GM23338 (cell line): ENCODE data around the gene BEGAIN. TPM values are rescaled to one million over a fixed set of nuclear protein-coding genes. Genes with fewer than 3 reads are reported as not detected.

Experiments
- ATAC-seq: fragments of 200-7000 bp; cut with Tn5 transposase; 3 replicates; pipeline ENCODE4 v1.9.1; 2020
- DNase-seq: peaks from one replicate; pipeline ENCODE4 v3.0.0-alpha.2; 2015; ENCODE audit warnings: low spot score
- H2AFZ ChIP-seq: fragments of 200-600 bp; sonication (generic); 2 replicates; pipeline ENCODE4 v1.8.0; 2016; ENCODE audit warnings: antibody characterized with exemption, mild to moderate bottlenecking, moderate library complexity
- H3F3A ChIP-seq: fragments of 200-600 bp; sonication (generic); replicated peaks from 2 replicates; pipeline ENCODE4 v1.8.0; 2017; ENCODE audit warnings: antibody characterized with exemption, mixed run types, low read depth
- H3K27ac ChIP-seq: fragments of 200-600 bp; sonication (generic); 2 replicates; pipeline ENCODE4 v1.6.1; 2016; ENCODE audit warnings: low read depth
- H3K27me3 ChIP-seq: fragments of 200-600 bp; sonication (generic); 2 replicates; pipeline ENCODE4 v1.8.0; 2016; ENCODE audit warnings: mild to moderate bottlenecking, mixed run types, moderate library complexity; ENCODE audit not compliant: insufficient read depth
- H3K36me3 ChIP-seq: fragments of 200-600 bp; sonication (generic); 2 replicates; pipeline ENCODE4 v1.8.0; 2016; ENCODE audit warnings: mild to moderate bottlenecking; ENCODE audit not compliant: insufficient read depth
- H3K4me1 ChIP-seq: fragments of 200-600 bp; sonication (generic); 2 replicates; pipeline ENCODE4 v1.8.0; 2016; ENCODE audit warnings: mild to moderate bottlenecking, moderate library complexity; ENCODE audit not compliant: insufficient read depth
- H3K4me2 ChIP-seq: fragments of 200-600 bp; sonication (generic); 2 replicates; pipeline ENCODE4 v1.7.1; 2017; ENCODE audit warnings: mixed run types
- H3K4me3 ChIP-seq: fragments of 200-600 bp; sonication (generic); 2 replicates; pipeline ENCODE4 v1.6.1; 2016; ENCODE audit warnings: mixed run types
- H3K79me2 ChIP-seq: fragments of 200-600 bp; sonication (generic); replicated peaks from 2 replicates; pipeline ENCODE4 v1.8.0; 2017; ENCODE audit warnings: mild to moderate bottlenecking; ENCODE audit not compliant: insufficient read depth
- H3K9me2 ChIP-seq: fragments of 200-600 bp; sonication (generic); 2 replicates; pipeline ENCODE4 v1.8.0; 2017; ENCODE audit not compliant: insufficient read depth
- H4K20me1 ChIP-seq: fragments of 200-600 bp; sonication (generic); replicated peaks from 2 replicates; pipeline ENCODE4 v1.8.0; 2017; ENCODE audit warnings: mild to moderate bottlenecking; ENCODE audit not compliant: insufficient read depth
- H3K27ac Mint-ChIP-seq: 2 replicates; pipeline ENCODE4 v1.8.0; 2020; ENCODE audit warnings: inconsistent platforms, mild to moderate bottlenecking, moderate library complexity, mixed read lengths
- H3K27me3 Mint-ChIP-seq: 3 replicates; pipeline ENCODE4 v1.8.0; 2022; ENCODE audit warnings: low read depth, mild to moderate bottlenecking, moderate library complexity, mixed read lengths, inconsistent platforms; ENCODE audit not compliant: insufficient read depth, poor library complexity
- H3K36me3 Mint-ChIP-seq: 3 replicates; pipeline ENCODE4 v1.8.0; 2021; ENCODE audit warnings: low read depth, mild to moderate bottlenecking, inconsistent platforms, moderate library complexity, mixed read lengths
- H3K4me1 Mint-ChIP-seq: 3 replicates; pipeline ENCODE4 v1.8.0; 2020; ENCODE audit warnings: mild to moderate bottlenecking, inconsistent platforms, mixed read lengths
- H3K4me3 Mint-ChIP-seq: 3 replicates; pipeline ENCODE4 v1.8.0; 2021; ENCODE audit warnings: moderate library complexity, mild to moderate bottlenecking, inconsistent platforms, mixed read lengths
- H3K9me3 Mint-ChIP-seq: 3 replicates; pipeline ENCODE4 v1.8.0; 2020; ENCODE audit warnings: moderate library complexity, mild to moderate bottlenecking, inconsistent platforms, mixed read lengths
- CREB1 ChIP-seq: fragments of 250-450 bp; sonication (Bioruptor Pico); IDR thresholded peaks from 2 replicates; pipeline ENCODE4 v1.5.0; 2020; ENCODE audit warnings: low read depth, mild to moderate bottlenecking, moderate library complexity
- CTCF ChIP-seq, 2 experiments: fragments of 200-600 bp in 1 of 2; sonication (generic) in 1 of 2; conservative IDR thresholded peaks; 2 replicates each; pipeline versions ENCODE4 v1.5.1 to v1.6.1; 2016 to 2017; ENCODE audit warnings: antibody characterized with exemption in 2 of 2, low read depth in 2 of 2, mild to moderate bottlenecking in 2 of 2, moderate library complexity in 1 of 2
- ETS1 ChIP-seq: IDR thresholded peaks from 2 replicates; pipeline ENCODE4 v1.6.1; 2016; ENCODE audit warnings: antibody characterized with exemption
- EZH2 ChIP-seq: fragments of 200-600 bp; sonication (generic); IDR thresholded peaks from one replicate; pipeline ENCODE4 v1.8.0; 2017; ENCODE audit warnings: antibody characterized with exemption, mild to moderate bottlenecking, low read depth; ENCODE audit not compliant: unreplicated experiment
- EZH2phosphoT487 ChIP-seq: fragments of 200-600 bp; sonication (generic); IDR thresholded peaks from one replicate; pipeline ENCODE4 v1.8.1; 2018; ENCODE audit warnings: antibody characterized with exemption; ENCODE audit not compliant: unreplicated experiment
- JUNB ChIP-seq: IDR thresholded peaks from one replicate; pipeline ENCODE4 v1.6.1; 2016; ENCODE audit warnings: antibody characterized with exemption; ENCODE audit not compliant: unreplicated experiment
- NANOG ChIP-seq: IDR thresholded peaks from 2 replicates; pipeline ENCODE4 v1.6.1; 2016; ENCODE audit warnings: antibody characterized with exemption, borderline replicate concordance
- POLR2AphosphoS5 ChIP-seq: IDR thresholded peaks from 2 replicates; pipeline ENCODE4 v1.6.1; 2016; ENCODE audit warnings: antibody characterized with exemption, low read depth
- REST ChIP-seq: IDR thresholded peaks from one replicate; pipeline ENCODE4 v1.6.1; 2018; ENCODE audit warnings: antibody characterized with exemption; ENCODE audit not compliant: unreplicated experiment
- STAT1 ChIP-seq: IDR thresholded peaks from one replicate; pipeline ENCODE4 v1.6.1; 2016; ENCODE audit warnings: antibody characterized with exemption; ENCODE audit not compliant: unreplicated experiment
- ZNF114 ChIP-seq: fragments of 250-450 bp; sonication (Bioruptor Pico); IDR thresholded peaks from 2 replicates; pipeline ENCODE4 v1.5.0; 2020; ENCODE audit warnings: mild to moderate bottlenecking, moderate library complexity
- ZNF331 ChIP-seq: fragments of 250-450 bp; sonication (Bioruptor Pico); IDR thresholded peaks from 2 replicates; pipeline ENCODE4 v1.5.0; 2020; ENCODE audit warnings: low read depth, mild to moderate bottlenecking, moderate library complexity
- ZNF462 ChIP-seq: fragments of 250-450 bp; sonication (Bioruptor Pico); IDR thresholded peaks from 2 replicates; pipeline ENCODE4 v1.5.0; 2020; ENCODE audit warnings: mild to moderate bottlenecking, moderate library complexity
- polyA plus RNA-seq: library from polyadenylated mRNA; unstranded; fragments of >200 nt; fragmentation: Nextera tagmentation; extraction: Ambion mirVana; gene quantifications from 2 replicates; pipeline ENCODE4 v1.2.1, GENCODE V29; 2016
- total RNA-seq: library from RNA; depleted of rRNA; stranded (reverse); fragments of >200 nt; shearing (Covaris generic); gene quantifications from 2 replicates; pipeline ENCODE4 v1.2.3, GENCODE V29; 2014

BEGAIN gene
- total and polyA plus RNA-seq, 2 experiments from 2014 or later, result 0.60 to 2.4 TPM

- Histone ChIP-seq H4K20me1 (no peaks in the 10 kb centered on the region), H3F3A (no peaks in the 10 kb centered on the region), H3K27me3 (no peaks in the 10 kb centered on the region), H3K9me2 (no peaks in the 10 kb centered on the region), H3K27ac (no peak overlapping the region), H3K4me2 (no peak overlapping the region), H2AFZ (no peak overlapping the region), H3K79me2 (no peaks in the 10 kb centered on the region), H3K4me1 (peaks cover 10% of the 10 kb centered on the region; the same call in 1 of the 2 replicates), H3K36me3 (no peaks in the 10 kb centered on the region), H3K4me3 (no peak overlapping the region)
- no peaks in the 10 kb centered on the region; the same call in 2 of the 3 replicates for H3K9me3 Mint-ChIP-seq
- H3K4me1 Mint-ChIP-seq, result peaks cover 24% of the 10 kb centered on the region
- H3K27me3 Mint-ChIP-seq, result peaks cover 11% of the 10 kb centered on the region
- DNase-seq (no peak), ATAC-seq (no peak)
- TF ChIP-seq POLR2AphosphoS5 (no peak), JUNB (no peak), EZH2phosphoT487 (no peak), STAT1 (no peak), CTCF (conservative IDR thresholded peaks at IDR 0.05; ENCODE audit: low read depth in 2 of 2) (no peak), NANOG (no peak), CREB1 (CRISPR knock-in tag) (no peak), ZNF331 (CRISPR knock-in tag) (no peak), EZH2 (no peak), REST (no peak), ETS1 (no peak), ZNF462 (CRISPR knock-in tag) (no peak), ZNF114 (CRISPR knock-in tag) (no peak)
- no peak overlapping the region for H3K4me3 Mint-ChIP-seq
- no peak overlapping the region for H3K27ac Mint-ChIP-seq
- H3K36me3 Mint-ChIP-seq, result no peaks in the 10 kb centered on the region
These were observed 29.0 kb downstream of the BEGAIN start for GRCh38 chr14:100558226-100558625.
